Memory B cell (primary cell): ENCODE results near the gene CLCN7.

Source experiments
- ATAC-seq: fragments of 150-1000 bp; cut with Tn5 transposase; 2 replicates; pipeline ENCODE4 v1.10.0; 2021; ENCODE audit warnings: low read depth, mild to moderate bottlenecking, moderate library complexity
- DNase-seq, 2 donors: peaks; one replicate each; pipeline ENCODE4 v3.0.0; 2022; ENCODE audit warnings: low spot score in 2 of 2
- H3K27ac Mint-ChIP-seq: one replicate; pipeline ENCODE4 v1.8.0; 2022; ENCODE audit warnings: mild to moderate bottlenecking, moderate library complexity, mixed read lengths
- H3K27me3 Mint-ChIP-seq: one replicate; pipeline ENCODE4 v1.8.0; 2022; ENCODE audit warnings: mixed read lengths
- H3K36me3 Mint-ChIP-seq: one replicate; pipeline ENCODE4 v1.8.0; 2022; ENCODE audit warnings: mild to moderate bottlenecking, mixed read lengths
- H3K4me1 Mint-ChIP-seq: one replicate; pipeline ENCODE4 v1.8.0; 2022; ENCODE audit warnings: mixed read lengths
- H3K4me3 Mint-ChIP-seq: one replicate; pipeline ENCODE4 v1.8.0; 2022; ENCODE audit warnings: mild to moderate bottlenecking, moderate library complexity, mixed read lengths
- H3K9me3 Mint-ChIP-seq: one replicate; pipeline ENCODE4 v1.8.0; 2022; ENCODE audit warnings: mixed read lengths

Gene CLCN7

DNA sequence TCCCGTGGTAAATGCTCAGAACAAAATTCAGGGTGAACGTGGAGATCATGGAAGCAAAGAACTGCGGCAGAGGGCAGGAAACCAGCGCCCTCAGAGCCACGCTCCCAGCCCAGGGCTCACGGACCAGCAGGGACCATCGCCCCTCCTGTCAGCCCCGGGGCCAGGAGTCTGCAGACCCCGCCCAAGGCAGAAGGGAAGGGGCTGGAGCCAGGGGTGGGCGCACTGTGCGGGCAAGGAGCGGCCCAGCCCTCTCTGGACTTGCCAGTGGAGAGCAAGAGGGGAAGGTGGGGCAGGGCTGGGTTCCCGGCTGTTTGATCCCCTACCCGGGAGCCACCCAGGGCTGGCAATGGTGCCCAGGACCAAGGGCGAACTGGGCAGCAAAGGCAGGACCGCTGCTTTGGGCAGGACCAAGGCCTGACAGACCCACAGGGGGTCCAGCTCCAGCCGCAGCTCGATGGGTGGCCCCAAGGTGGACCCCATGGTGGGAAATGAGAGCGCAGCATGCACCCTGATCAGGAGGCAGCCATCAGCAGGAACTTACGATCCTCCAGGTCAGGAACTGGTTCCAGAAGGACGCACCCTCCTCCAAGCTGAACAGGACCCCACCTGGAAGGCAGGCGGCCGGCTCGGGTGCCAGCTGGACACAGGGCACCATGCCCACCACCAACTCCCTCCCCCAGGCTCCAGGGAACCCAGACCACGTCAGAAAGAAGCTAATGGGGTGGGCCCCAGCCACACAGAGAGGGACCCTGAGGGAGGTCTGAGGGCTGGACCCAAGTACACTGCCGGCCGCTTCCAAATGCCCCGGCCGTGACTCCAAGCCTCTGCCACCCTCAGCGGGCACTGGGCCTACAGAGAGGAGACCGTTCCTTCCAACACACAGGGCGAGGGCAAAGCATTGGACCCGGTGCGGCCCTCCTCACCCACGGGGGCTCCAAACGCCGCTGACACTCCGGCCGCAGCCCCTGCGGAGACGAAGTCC is 19.3 kb downstream of the CLCN7 start:
- H3K36me3 Mint-ChIP-seq: peaks cover 23% of the 10 kb centered on the region
- no peak for ATAC-seq
- H3K4me3 Mint-ChIP-seq: no peak overlapping the region
- peaks cover 17% of the 10 kb centered on the region for H3K4me1 Mint-ChIP-seq
- no peaks in the 10 kb centered on the region for H3K9me3 Mint-ChIP-seq
- no peak for DNase-seq
- H3K27ac Mint-ChIP-seq: no peak overlapping the region
- no peaks in the 10 kb centered on the region for H3K27me3 Mint-ChIP-seq

DNA sequence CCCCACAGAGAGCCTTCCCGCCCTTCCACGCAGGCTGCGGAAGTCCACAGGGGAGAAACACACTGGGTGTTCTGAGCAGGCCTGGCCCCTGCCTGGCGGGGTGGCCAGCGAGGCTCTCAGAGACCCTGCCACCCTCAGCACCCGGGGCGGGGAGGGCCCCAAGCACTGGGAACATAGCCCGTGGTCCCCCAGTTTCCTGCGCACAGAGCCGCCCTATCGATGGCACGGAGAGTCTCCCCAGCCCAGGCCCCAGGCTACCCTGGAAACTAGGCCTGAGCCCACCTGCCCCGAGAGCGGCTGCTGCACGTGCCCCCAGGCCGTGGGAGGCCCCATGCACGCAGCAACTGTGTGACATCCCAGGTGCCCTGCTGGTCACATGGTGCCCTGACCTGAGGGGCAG is 20.3 kb downstream of the CLCN7 start:
- no peak for DNase-seq
- ATAC-seq: no peak
- H3K27me3 Mint-ChIP-seq: no peaks in the 10 kb centered on the region
- peaks cover 12% of the 10 kb centered on the region for H3K4me1 Mint-ChIP-seq
- H3K4me3 Mint-ChIP-seq: no peak overlapping the region
- no peaks in the 10 kb centered on the region for H3K9me3 Mint-ChIP-seq
- no peak overlapping the region for H3K27ac Mint-ChIP-seq
- H3K36me3 Mint-ChIP-seq: peaks cover 19% of the 10 kb centered on the region

DNA sequence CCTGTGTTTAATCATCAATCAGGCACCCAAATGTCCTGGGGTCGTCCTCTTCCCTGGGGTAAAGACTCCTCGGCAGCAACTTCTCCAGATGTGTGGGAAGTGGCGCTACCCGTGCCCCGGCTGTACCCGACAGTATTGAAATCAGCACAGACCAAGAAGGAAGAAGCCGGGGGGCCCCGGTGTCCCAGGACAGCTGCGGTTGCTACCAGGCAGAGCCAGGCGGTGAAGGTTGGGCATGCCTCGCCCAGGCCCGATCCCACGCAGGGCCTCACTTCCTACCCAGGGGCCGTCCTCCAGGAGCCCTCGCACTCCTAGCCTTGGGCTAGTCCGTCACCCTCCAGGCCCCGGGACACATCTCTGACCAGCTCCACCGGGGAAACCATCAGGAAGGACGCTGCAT is 21.5 kb downstream of the CLCN7 start:
- H3K27ac Mint-ChIP-seq: no peak overlapping the region
- H3K4me1 Mint-ChIP-seq: peaks cover 3% of the 10 kb centered on the region
- DNase-seq (no peak), ATAC-seq (no peak)
- no peaks in the 10 kb centered on the region for H3K27me3 Mint-ChIP-seq
- H3K9me3 Mint-ChIP-seq: no peaks in the 10 kb centered on the region
- no peak overlapping the region for H3K4me3 Mint-ChIP-seq
- H3K36me3 Mint-ChIP-seq: peaks cover 11% of the 10 kb centered on the region

DNA sequence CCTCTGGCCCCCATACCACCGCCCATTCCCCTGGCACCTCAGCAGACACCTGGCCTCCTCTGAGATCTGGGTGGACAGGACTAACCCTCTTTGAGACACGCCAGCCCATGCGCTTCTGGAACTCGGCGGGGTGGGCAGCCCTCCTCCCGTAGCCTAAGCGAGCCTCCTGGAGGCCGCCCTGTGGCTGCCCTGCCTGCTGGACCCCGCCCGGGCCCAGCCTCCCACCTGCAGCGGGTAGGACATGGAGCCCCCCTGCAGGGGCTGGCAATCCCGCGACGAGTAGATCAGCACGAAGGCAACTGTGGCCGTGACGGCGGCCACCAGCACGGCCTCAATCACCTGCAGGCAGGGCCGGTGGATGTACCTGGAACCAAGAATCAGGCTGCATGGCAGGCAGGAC is 22.3 kb downstream of the CLCN7 start:
- no peak for ATAC-seq
- no peaks in the 10 kb centered on the region for H3K4me1 Mint-ChIP-seq
- no peak overlapping the region for H3K27ac Mint-ChIP-seq
- peaks cover 9% of the 10 kb centered on the region for H3K36me3 Mint-ChIP-seq
- H3K4me3 Mint-ChIP-seq: no peak overlapping the region
- H3K27me3 Mint-ChIP-seq: no peaks in the 10 kb centered on the region
- no peaks in the 10 kb centered on the region for H3K9me3 Mint-ChIP-seq
- DNase-seq: no peak

DNA sequence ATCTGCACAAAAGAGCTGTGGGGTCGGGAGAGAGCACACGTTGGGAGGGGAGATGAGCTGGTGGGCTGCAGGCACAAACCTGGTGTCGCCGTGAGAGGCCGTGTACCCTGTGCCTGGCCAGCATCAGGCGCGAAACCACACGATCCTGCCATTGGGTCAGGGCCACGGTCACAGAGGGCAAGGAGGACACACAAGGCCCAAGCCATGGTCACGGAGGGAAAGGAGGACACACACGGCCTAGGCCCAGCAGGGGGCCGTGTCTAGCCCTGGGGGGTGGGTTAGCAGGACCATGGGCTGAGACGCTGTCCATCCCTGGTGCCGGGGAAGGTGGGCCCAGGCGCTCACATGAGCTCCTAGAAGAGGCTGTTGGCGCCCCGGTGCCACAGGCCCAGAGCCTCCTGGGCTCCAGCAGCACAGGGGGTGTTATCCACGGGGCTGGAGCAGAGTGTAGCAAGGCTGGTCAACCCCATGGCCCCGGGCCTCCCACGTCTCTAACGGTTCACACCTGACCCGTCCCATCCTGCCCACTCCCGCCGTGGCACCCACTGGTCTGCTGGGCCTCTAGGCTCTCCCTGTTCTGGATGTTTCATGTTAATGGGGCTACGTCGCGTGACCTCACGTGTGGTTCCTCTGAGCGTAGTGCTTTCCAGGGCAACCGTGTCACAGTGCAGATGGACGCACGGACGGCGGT is 23.0 kb downstream of the CLCN7 start:
- DNase-seq: no peak
- no peaks in the 10 kb centered on the region for H3K4me1 Mint-ChIP-seq
- no peak for ATAC-seq
- no peak overlapping the region for H3K27ac Mint-ChIP-seq
- H3K36me3 Mint-ChIP-seq: peaks cover 9% of the 10 kb centered on the region
- H3K27me3 Mint-ChIP-seq: no peaks in the 10 kb centered on the region
- no peaks in the 10 kb centered on the region for H3K9me3 Mint-ChIP-seq
- H3K4me3 Mint-ChIP-seq: no peak overlapping the region

DNA sequence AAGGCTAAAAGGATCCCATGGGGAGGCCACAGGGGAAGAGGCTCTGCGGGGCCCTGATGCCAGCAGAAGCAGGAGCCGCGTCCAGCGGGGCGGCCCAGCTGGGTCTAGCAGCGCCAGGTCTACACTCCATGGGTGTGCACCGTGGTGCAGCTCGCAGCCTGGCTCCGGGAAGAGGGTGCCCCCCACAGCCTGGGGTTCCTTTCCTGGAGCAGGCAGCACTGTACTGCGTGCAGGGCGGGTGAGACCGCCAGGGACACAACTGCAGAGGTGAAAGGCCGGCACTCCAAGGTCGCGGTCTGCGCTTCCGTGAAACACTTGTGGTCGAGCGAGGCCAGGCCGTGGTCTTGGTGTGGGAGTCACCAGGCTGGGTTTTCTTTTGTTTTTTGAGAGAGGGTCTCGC is 24.0 kb downstream of the CLCN7 start:
- no peaks in the 10 kb centered on the region for H3K9me3 Mint-ChIP-seq

DNA sequence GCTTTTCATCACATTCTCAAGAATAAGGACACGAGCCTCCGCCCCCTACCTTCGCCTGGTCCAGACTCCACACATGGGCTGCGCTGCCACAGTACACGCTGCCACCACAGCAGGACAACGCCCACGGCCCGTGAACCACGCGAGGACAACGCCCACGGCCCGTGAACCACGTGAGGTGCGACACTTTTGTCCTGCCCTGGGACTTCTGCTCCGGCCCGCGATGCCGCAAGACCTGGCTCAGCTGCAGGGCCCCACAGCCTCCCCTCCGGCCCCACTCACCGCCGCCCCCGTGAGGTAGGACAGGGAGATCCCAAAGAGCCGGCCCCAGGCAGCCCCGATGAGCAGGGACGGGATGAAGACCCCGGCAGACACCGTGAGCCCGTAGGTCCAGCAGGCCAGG is 24.6 kb downstream of the CLCN7 start:
- Mint-ChIP-seq H3K27ac (no peak overlapping the region), H3K36me3 (peaks cover 10% of the 10 kb centered on the region), H3K4me1 (no peaks in the 10 kb centered on the region), H3K9me3 (no peaks in the 10 kb centered on the region), H3K4me3 (no peak overlapping the region), H3K27me3 (no peaks in the 10 kb centered on the region)
- no peak for ATAC-seq
- no peak for DNase-seq

More for the DNA sequence above, 24.0 kb downstream of the CLCN7 start:
- DNase-seq (no peak), ATAC-seq (no peak)
- Mint-ChIP-seq H3K4me3 (no peak overlapping the region), H3K4me1 (no peaks in the 10 kb centered on the region), H3K27me3 (no peaks in the 10 kb centered on the region), H3K27ac (no peak overlapping the region), H3K36me3 (peaks cover 10% of the 10 kb centered on the region)

DNA sequence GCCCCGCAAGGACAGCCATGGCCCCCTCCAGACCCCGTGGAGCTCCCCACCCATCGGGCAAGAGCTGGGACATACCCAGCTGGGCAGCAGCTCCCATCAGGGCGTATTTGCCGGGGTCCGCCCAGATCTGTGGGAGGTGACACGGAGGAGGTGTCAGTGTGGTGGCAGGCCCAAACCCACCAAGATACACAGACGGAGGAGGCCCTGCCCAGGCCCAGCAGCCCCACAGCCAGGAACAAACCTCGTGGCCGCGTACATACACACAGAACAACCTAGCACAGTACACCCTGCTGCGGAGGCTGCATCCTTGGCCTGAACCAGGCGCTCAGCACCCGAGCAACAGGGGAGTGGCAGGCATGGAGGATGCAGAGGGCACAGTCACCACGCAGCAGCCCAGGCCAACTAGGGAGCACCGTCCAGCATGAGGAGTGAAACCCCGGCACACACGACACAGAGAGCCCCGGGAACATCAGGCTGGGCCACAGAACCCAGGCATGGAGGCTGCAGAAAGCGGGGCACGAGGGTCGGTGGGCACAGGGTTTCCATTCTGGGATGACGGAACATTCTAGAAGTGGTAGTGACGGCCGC is 25.5 kb downstream of the CLCN7 start:
- H3K27ac Mint-ChIP-seq: peak overlapping the region; percentile 60
- peaks cover 10% of the 10 kb centered on the region for H3K36me3 Mint-ChIP-seq
- no peaks in the 10 kb centered on the region for H3K9me3 Mint-ChIP-seq
- H3K4me3 Mint-ChIP-seq: no peak overlapping the region
- DNase-seq (no peak), ATAC-seq (no peak)
- no peaks in the 10 kb centered on the region for H3K27me3 Mint-ChIP-seq
- peaks cover 2% of the 10 kb centered on the region for H3K4me1 Mint-ChIP-seq

DNA sequence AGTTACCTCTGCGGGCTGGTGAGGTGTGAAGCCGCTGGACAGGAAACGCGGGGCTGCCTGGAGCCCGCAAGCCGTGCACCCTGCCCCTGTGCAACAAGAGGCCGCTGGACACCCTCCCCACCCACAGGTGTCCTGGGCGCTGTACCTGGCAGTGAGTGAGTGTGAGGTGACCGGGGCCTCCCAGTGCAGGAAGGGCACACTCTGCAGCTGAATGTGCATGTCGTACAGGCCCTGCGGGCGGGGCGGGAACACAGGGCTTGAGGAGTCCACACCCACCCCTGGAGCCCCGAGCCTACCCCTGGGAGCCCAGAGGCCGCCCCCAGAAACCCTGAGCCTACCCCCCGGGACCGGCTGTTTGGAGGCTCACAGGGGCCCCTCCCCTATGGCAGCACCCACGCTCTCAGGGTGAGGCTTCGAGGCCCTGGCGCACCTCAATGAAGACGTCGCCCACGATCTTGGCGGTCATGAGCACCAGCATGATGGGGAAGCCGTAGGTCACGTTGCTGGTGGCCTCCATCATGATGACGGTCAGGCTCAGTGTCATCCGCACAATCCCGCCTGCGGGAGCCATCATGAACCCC is 26.2 kb downstream of the CLCN7 start:
- Mint-ChIP-seq H3K27ac (no peak overlapping the region), H3K9me3 (no peaks in the 10 kb centered on the region), H3K27me3 (no peaks in the 10 kb centered on the region), H3K4me1 (peaks cover 2% of the 10 kb centered on the region), H3K4me3 (no peak overlapping the region), H3K36me3 (peaks cover 9% of the 10 kb centered on the region)
- ATAC-seq: no peak
- no peak for DNase-seq

DNA sequence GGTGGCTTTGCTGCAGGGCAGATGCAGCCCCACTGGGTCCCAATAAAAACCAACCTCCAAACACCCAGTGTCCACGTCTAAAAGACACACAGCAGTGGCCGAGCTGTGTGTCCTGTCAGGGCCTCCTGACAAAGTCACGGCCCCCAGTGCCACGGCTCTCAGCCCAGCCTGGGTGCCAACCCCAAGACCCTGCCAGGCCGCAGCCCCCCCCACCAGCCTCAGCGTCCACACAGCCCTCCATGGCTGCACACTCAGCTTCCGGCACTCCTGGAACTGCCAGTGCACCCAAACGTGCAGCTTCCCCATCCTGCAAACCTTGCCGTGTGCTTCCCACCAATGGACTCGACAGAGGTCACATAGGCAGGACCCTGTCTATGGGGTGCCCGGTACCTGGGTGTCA is 26.9 kb downstream of the CLCN7 start:
- DNase-seq: no peak
- no peak overlapping the region for H3K4me3 Mint-ChIP-seq
- ATAC-seq: no peak
- H3K4me1 Mint-ChIP-seq: peaks cover 2% of the 10 kb centered on the region
- H3K27ac Mint-ChIP-seq: no peak overlapping the region
- no peaks in the 10 kb centered on the region for H3K9me3 Mint-ChIP-seq
- no peaks in the 10 kb centered on the region for H3K27me3 Mint-ChIP-seq
- H3K36me3 Mint-ChIP-seq: peaks cover 9% of the 10 kb centered on the region

DNA sequence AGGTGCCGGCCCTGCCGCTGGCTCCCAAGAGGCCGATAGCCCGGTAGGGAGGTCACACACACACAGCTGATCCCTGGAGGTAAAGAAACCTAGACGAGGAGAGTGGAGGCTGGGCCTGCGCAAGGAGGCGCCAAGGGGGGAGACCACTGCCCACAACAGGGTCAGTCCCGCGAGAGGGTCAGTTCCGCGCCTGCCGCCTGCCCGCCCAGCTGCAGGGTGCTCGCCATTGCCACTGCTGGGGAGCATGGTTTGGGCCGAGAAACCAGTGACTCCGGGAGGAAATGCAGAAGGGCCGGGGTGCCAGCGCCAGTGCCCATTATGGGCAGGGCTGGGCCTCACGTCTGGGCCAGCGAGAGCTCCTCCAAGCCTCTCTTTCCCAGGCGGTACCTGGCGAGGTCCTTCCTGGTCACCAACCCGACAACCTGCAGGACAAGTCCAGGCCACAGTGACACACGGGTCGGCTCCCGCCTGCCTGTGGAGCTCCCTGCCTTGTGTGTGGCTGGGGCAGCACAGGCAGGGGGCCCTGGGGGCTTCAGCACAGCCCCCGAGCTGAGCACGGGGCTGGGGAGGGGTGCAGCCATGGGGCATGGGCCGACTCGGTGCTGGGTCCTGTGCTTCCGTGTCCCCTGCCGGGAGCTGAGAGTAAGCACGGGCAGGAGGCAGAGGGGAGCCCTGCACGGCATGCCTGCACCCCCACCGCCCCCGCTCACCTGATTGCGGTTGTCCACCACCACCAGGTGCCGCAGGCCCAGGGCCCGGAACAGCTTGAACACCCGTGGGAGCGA is 28.3 kb downstream of the CLCN7 start:
- no peak for DNase-seq
- Mint-ChIP-seq H3K27ac (peak overlapping the region; percentile 97), H3K36me3 (peaks cover 4% of the 10 kb centered on the region), H3K4me3 (no peak overlapping the region), H3K9me3 (no peaks in the 10 kb centered on the region), H3K27me3 (no peaks in the 10 kb centered on the region), H3K4me1 (peaks cover 2% of the 10 kb centered on the region)
- ATAC-seq: no peak

DNA sequence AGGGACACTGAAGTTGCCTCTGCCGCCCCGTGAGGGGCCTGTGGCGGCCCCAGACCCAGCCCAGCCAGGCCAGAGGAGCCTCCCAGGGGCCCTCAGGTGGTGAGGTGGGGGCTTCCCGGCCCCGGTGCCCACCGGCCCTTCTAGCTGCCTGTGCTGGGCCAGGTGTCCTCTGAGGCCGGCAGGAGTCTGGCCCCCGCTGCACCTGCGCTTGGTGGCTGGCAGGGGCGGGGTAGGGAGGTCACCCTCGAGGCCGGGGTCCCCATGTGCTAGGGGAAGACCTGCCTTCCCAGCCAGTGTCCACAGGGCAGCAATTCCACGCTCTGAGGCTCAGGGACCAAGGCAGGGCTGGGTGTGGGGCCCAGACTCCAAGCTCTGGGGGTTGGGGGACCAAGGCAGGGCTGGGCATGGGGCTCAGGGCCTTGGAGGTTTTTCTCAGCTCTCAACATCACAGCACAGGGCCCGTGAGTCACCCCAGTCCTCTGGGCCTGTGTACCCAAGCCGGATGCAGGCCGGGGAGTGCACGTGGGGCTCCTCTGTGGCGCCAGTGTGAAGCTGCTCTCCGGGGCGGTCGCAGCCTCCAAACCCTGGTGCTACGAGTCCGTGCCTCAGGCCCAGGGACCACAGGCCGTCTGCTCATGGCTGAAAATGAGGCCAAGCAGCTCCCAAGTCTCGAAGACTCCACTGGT is 29.2 kb downstream of the CLCN7 start:
- peak; percentile 15 for ATAC-seq
- Mint-ChIP-seq H3K36me3 (peaks cover 2% of the 10 kb centered on the region), H3K4me3 (no peak overlapping the region), H3K27me3 (no peaks in the 10 kb centered on the region), H3K9me3 (no peaks in the 10 kb centered on the region), H3K4me1 (peaks cover 2% of the 10 kb centered on the region), H3K27ac (peak overlapping the region; percentile 97)
- peak in 1 of 2 donors; percentile 23 for DNase-seq
